Activated CD4-positive, CD25-positive, alpha-beta regulatory T cell (primary cell): ENCODE data around the gene DCTN2.
"Not testable (repeated sequence)": the region's sequence is repeated elsewhere in the genome, so short reads cannot be mapped to it uniquely, and the experiment has no call there.

Source experiments
- DNase-seq, 4 experiments: peaks; one replicate each; lab custom pipeline; 2025; lab: John Stamatoyannopoulos, UW

DCTN2 gene

DNA sequence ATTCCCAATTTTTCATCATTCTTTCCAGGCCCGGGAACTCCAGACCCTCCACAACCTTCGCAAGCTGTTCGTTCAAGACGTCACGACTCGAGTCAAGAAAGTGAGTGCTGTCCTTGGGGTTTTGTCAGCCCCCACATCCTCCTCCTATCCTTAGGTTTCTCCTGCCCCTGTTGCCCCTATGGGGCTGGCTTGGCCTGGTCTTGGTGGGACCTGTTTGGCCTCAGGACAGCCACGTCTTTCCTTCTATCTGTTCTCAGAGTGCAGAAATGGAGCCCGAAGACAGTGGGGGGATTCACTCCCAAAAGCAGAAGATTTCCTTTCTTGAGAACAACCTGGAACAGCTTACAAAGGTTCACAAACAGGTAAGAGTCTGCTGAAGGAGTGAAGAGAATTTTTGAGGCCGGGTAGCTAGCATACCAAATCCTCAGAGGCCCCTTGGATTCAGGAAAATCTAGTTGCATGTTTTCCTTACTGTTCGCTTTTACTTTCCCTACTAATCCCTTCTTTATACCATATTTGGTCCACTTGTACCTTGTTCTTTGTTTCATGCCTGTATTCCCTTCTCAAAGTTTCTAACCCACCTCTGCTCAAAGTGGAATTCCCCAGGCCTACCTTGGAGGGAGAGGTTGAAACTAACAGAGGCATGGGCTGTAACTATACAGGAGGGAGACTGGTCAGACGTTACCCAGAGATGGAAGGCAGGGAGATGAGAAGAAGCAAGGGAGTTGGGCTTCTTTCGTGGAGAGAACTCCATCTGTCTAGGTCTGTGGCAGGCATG is 31.2 kb upstream of the DCTN2 start:
- DNase-seq = no peak

GRCh38 chr12:57576613-57577160 is 29.7 kb upstream of the DCTN2 start:
- DNase-seq = no peak

GRCh38 chr12:57575771-57576612 is 29.0 kb upstream of the DCTN2 start:
- DNase-seq = no peak

- DNase-seq = no peak
Observed at GRCh38 chr12:57574795-57575194, 27.8 kb upstream of the DCTN2 start.

GRCh38 chr12:57571926-57572762 is 25.2 kb upstream of the DCTN2 start:
- no peak for DNase-seq

DNA sequence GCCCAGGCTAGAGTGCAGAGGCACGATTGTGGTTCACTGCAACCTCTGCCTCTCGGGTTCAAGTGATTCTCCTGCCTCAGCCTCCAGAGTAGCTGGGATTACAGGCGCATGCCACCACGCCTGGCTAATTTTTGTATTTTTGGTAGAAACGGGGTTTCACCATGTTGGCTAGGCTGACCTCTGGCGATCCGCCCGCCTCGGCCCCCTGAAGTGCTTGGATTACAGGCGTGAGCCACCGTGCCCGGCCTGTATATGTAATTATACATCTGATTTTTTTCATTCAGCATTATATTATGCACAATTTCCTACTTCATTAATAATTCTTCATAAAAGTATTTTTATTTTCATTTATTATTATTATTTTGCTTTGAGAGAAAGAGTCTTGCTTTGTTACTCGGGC is 23.4 kb upstream of the DCTN2 start:
- not testable (repeated sequence) for DNase-seq

- DNase-seq = no peak
Observed at GRCh38 chr12:57569858-57570257, 22.9 kb upstream of the DCTN2 start.

DNA sequence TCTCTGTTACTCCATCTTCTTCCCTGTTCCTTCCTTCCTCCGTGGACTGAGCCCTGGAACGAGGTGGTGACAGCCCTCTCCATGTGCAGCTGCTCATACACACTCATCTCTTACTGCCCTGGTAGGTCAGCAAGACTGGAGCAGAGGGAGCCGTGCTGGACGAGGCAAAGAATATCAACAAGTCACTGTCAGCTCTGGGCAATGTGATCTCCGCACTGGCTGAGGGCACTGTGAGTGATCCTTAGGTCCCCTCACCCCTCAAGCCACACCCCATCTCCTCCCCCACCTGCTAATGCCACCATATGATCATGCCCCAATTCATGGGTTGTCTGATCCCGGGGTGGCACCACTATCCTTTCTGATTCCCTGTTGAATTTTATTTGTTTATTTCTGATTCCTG is 21.8 kb upstream of the DCTN2 start:
- DNase-seq = no peak

DNA sequence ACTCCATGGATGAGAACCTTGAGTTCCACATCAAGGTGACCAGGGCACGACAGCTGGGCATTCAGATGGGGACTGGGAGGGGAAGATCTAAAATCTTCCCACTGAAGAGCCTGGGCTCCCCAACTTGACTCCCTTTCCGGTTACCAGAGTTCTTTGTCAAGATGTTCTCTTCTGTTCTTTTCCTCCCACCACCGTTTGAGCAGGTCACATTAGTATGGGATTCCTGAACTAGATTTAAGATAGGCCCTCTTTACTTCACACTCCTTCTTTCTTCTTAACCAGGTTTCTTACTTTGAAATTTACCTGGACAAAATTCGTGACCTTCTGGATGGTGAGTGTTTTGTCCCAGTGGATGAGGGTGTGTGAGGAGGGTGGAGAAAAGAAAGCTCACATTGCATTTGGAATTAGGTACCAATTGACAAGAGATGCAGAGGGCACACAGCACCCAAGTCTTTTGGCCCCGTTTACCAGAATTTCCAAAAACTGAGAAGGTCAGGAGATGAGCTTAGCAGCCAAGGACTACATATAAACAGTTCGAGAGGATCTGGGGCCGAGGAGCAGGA is 17.3 kb upstream of the DCTN2 start:
- DNase-seq = no peak

- no peak for DNase-seq
Observed at GRCh38 chr12:57563358-57563757, 16.4 kb upstream of the DCTN2 start.

GRCh38 chr12:57561117-57561516 is 14.1 kb upstream of the DCTN2 start:
- DNase-seq = not testable (repeated sequence)

DNA sequence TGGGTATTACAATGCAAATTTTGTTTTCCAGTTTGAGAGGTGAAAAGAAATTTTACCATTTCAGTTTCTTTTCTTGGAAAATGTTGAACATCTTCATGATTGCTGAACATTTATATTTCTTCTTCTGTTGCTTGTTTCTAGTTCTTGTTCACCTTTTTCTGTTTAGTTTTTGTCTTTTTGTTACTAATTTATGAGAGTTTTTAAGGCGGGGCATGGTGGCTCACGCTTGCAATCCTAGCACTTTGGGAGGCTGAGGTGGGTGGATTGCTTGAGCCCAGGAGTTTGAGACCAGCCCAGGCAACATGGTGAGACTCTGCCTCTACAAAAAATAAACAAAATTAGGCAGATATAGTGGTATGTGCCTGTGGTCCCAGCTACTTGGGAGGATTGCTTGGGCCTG is 13.5 kb upstream of the DCTN2 start:
- no peak for DNase-seq

DNA sequence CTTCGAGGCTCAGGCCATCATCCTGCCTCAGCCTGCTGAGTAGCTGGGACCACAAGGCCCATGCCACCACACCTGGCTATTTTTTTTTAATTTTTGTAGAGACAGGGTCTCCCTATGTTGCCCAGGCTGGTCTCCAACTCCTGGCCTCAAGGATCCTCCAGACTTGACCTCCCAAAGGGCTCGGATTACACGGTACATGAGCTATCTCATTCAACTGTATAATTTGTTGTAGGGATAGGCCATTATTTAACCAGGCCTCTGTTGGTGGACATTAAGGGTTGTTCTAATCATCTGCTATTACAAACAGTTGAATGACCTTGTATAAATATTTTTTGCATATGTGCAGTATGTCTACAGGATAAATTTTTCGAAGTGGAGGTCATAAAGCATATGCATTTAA is 11.9 kb upstream of the DCTN2 start:
- no peak for DNase-seq

- no peak for DNase-seq
Observed at GRCh38 chr12:57554897-57555296, 7.9 kb upstream of the DCTN2 start.

- no peak for DNase-seq
Observed at GRCh38 chr12:57554453-57554852, 7.5 kb upstream of the DCTN2 start.

DNA sequence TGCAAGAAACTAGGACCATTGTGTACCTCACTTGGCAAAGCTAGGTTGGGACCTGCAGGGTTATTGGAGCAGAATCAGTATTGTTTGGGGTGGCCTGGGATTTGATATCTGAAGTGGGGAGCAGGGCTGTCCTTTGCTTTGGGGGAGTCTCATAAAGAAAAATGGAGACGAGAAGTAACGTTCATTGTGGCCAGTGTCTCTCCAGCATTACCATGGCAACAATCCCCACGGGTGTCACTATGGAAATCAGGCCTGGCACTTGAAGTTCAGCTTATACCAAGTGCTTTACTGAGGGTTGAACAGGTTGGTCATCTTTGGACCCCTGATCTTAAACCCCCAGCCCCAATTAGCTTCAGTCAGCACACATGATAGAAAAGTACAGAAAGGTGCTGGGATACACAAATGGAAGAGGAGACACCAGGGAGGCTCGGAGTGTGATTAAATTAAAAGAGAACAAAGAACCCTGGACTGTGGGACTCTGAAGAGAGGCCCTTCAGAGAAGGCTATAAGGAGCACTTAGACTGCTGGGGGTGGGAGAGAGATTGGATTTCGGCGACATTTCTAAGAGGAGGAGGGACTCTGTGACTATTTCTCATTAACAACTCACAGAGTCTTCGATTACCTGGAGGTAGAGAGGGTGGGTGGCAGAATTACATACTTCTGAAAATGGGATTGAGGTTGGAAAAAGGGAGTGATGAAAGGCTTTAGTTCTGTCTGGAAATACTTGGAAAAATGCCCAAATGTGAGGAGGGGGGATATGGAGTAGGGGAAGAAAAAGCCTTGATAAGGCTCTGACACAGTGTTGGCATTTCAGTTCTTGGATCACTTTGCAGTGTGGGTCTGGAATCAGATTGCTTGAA is 6.6 kb upstream of the DCTN2 start:
- DNase-seq = no peak

DNA sequence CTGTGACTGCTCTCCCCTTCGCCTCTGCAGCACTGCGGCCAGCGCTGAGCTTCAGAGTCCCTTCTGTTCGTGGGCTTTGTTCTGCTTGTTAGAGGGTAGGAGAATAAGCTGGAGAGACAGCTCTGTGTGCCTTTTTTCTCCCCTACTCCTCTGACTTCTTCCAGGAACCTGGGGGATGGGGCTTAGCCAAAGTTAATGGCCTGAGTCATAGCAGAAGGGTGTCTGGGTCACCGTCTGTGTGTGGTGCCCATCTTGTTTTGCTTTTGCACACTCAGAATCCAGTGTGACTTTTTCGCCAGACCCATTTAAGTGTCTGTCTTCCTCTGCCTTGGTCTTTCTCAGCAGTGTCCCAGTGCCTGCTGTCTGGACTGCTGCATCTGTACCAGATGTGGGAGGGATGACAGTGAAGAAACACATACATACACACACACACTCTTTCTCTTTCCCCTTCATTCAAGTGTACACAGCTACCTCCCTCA is 5.9 kb upstream of the DCTN2 start:
- no peak for DNase-seq

DNA sequence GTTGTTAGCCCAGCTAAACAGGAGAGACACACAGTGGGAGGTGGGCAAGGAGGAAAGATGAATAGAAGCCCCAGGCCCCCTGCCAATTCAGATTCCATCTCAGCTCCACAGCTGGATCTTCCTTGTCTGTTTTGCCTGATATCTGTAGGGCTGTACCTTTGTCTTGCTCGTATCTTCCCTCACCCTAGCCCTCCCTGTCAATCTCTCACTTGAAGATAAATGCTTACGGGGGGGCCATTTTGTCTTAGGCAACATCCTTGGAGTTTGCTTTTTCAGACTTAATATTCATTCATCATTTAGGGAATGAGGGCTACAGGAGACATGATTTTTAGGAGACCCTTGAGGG is 5.3 kb upstream of the DCTN2 start:
- DNase-seq = no peak

GRCh38 chr12:57551637-57552305 is 4.8 kb upstream of the DCTN2 start:
- no peak for DNase-seq
